Stimulated activated effector memory CD8-positive, alpha-beta T cell treated with anti-CD3 and anti-CD28 coated beads, Interleukin-12 subunit alpha, Interleukin-12 subunit beta, amount 100 ng/mL, for 72 hours (primary cell): ENCODE data around the gene SLC22A23.
"Not testable (repeated sequence)": the region's sequence is repeated elsewhere in the genome, so short reads cannot be mapped to it uniquely, and the experiment has no call there.

ENCODE experiments used
- ATAC-seq: fragments of 150-1000 bp; cut with Tn5 transposase; 2 replicates; pipeline ENCODE4 v1.10.0; 2021
- DNase-seq, 2 donors: peaks; one replicate each; pipeline ENCODE4 v3.0.0; 2021 to 2022; ENCODE audit warnings: low spot score in 2 of 2
- H3K27ac Mint-ChIP-seq: one replicate; pipeline ENCODE4 v1.8.0; 2022; ENCODE audit warnings: mild to moderate bottlenecking, mixed read lengths
- H3K36me3 Mint-ChIP-seq: one replicate; pipeline ENCODE4 v1.8.0; 2022; ENCODE audit warnings: mild to moderate bottlenecking, mixed read lengths
- H3K4me1 Mint-ChIP-seq: one replicate; pipeline ENCODE4 v1.8.0; 2022; ENCODE audit warnings: mixed read lengths
- H3K4me3 Mint-ChIP-seq: one replicate; pipeline ENCODE4 v1.8.0; 2022; ENCODE audit warnings: mild to moderate bottlenecking, mixed read lengths
- H3K9me3 Mint-ChIP-seq: one replicate; pipeline ENCODE4 v1.8.0; 2022; ENCODE audit warnings: mixed read lengths

The SLC22A23 gene

DNA sequence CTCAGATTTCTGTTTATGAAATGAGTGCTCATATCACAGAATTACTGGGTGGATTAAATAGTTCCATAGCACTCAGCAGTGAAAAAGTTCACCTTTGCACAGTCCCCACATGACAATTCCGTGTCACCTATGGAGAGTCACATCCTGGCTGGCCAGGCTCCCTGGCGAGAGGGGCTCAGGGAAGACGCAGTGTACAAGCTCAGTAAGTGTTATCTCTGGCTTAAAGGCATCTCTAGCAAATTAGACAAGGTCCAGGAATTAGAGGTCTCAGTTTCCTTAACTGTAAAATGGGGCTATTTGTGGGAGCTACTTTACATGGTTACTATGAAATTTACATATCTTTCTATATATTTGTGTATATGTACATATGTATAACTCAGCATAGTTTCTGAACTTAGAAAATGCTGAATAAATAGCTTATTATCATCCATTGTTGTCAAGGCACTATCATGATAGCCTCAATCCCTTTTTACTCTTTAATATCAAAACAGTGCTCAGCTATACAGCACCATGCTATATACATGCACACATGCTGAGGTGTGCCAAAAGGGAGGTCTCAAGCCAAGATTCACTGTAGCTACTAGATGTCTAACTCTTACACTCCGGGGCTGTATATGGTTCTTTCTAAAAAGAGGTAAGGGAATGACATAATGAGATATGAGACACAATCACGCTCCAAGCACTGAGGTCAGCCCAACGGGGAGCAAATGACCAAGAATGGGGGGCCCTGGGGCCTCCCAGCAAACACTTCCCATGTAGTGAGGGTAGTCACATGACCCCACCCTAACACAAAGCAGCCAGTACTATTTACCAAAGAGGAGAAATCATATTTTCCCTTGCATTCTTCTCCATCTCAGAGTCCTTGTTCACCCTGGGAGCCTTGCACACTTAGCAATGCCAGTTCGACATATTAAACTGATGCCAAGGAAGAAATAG is 59.4 kb downstream of the SLC22A23 start:
- no peak for DNase-seq
- no peak overlapping the region for H3K4me3 Mint-ChIP-seq
- H3K36me3 Mint-ChIP-seq: no peaks in the 10 kb centered on the region
- H3K27ac Mint-ChIP-seq: no peak overlapping the region
- ATAC-seq: no peak
- H3K9me3 Mint-ChIP-seq: no peaks in the 10 kb centered on the region
- H3K4me1 Mint-ChIP-seq: no peaks in the 10 kb centered on the region

DNA sequence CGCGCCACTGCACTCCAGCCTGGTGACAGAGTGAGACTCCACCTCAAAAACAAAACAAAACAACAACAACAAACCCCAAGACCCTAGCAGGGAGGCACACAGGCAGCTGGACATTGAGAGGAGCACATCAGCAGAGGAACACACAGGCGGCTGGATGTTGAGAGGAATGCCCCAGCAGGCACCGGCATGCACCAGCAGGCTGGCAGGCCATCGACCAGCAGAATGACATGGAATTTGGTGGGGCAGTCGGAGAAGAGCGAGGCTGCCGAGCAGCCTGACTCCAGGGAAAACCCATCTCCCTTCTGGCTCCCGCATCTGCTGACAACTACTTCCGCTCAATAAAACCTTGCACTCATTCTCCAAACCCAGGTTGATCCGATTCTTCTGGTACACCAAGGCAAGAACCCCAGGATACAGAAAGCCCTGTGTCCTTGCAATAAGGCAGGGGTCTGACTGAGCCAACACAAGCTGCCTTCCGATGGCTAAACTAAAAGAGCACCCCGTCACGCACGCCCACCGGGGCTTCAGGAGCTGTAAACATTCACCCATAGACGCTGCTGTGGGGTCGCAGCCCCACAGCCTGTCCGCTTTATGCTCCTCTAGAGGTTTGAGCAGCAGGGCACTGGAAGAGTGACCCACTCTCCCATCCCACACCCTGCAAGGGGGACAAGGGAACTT is 60.2 kb downstream of the SLC22A23 start:
- ATAC-seq: no peak
- Mint-ChIP-seq H3K4me3 (no peak overlapping the region), H3K36me3 (no peaks in the 10 kb centered on the region), H3K9me3 (no peaks in the 10 kb centered on the region), H3K27ac (no peak overlapping the region), H3K4me1 (no peaks in the 10 kb centered on the region)
- no peak for DNase-seq

DNA sequence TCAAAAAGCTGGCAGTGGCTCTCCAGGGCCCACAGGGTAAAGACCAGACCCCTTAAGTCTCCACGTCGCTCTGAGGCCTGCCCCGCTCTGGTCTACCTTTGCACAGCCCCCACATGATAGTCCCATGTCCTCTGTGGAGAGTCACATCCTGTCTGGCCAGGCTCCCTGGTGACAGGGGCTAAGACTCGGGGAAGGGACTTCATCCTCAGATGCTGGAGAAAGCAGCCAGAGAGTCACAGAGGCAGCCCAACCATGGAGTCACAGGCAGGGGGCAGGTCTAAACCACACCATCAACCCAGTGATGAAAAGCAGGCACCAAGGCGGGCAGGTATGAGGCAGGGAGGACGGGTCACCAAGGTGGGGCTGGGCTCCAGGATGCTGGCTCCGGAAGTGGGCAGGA is 62.2 kb downstream of the SLC22A23 start:
- H3K27ac Mint-ChIP-seq: no peak overlapping the region
- ATAC-seq: no peak
- H3K4me3 Mint-ChIP-seq: no peak overlapping the region

GRCh38 chr6:3393836-3394202 is 63.0 kb downstream of the SLC22A23 start:
- Mint-ChIP-seq H3K27ac (no peak overlapping the region), H3K9me3 (no peaks in the 10 kb centered on the region), H3K4me1 (no peaks in the 10 kb centered on the region), H3K4me3 (no peak overlapping the region), H3K36me3 (no peaks in the 10 kb centered on the region)
- ATAC-seq: no peak
- DNase-seq: no peak

More for the DNA sequence above, 62.2 kb downstream of the SLC22A23 start:
- Mint-ChIP-seq H3K4me1 (no peaks in the 10 kb centered on the region), H3K36me3 (no peaks in the 10 kb centered on the region), H3K9me3 (no peaks in the 10 kb centered on the region)
- no peak for DNase-seq

DNA sequence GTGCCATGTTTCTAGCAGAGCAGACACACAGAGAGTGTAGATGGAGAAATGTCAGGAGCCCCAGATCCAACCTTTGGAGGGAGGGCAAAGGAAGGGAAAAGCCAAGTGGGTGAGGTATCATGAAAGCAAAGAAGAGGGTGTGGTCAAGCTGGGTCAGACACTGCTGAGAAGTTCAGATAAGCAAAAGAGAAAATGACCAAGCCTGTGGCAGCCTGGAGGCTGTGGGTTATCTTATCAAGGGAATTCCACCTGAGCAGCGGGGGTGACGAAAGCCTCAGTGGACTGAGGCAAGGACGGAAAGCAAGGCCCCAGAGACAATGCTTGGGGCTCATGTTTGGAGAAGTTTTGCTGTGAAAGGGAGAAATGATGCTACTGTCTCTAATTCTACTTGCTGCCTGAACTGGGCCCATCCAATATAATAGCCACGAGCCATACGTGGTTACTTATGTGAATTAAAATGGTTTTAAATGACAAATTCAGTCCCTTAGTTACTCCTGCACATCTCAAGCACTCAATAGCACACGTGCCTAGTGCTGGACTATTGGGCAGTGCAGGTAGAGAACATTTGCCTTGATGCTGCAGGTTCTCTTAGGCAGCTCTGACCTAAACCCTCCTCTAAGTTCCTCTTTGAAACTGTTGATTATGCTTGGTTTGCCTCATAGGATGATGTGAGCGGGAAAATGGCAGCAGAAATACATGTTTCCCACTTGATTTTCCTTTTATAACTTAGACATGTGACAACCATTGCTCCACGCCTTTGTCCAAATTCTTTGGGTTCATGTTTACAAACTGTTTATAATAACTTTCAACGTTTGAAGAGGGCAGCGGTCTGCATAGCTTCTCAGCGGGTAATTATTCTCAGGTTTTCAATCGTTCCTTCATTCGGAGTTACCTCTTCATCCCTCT is 63.7 kb downstream of the SLC22A23 start:
- Mint-ChIP-seq H3K4me1 (no peaks in the 10 kb centered on the region), H3K36me3 (no peaks in the 10 kb centered on the region), H3K27ac (no peak overlapping the region), H3K4me3 (no peak overlapping the region), H3K9me3 (no peaks in the 10 kb centered on the region)
- ATAC-seq (no peak), DNase-seq (no peak)

DNA sequence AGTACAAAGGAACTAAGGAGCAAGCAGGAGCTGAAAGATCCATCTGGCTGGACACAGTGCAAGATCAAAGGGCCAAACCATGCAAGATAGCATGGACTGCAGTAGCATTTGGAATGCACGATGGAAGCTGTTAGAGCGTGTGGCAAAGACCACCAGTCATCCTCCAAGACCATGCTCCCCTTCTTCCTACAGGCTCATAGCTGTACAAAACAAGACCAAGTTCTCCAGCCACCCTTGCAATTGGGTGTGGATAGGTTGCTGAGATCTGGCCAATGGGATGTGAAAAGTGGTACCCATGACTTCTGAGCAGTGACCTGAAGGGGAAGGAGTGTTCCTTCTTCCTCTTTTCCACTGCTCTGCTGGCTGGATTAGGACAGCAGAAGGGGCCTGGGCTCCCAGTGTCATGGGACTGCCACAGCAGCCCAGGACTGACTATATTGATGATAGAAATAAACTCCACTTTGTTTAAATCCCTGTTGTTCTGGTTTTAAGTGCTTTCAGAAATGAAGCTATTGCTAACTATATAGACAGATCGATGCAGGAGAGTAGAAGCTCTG is 64.9 kb downstream of the SLC22A23 start:
- H3K27ac Mint-ChIP-seq: no peak overlapping the region
- no peak overlapping the region for H3K4me3 Mint-ChIP-seq
- DNase-seq (no peak), ATAC-seq (no peak)
- no peaks in the 10 kb centered on the region for H3K36me3 Mint-ChIP-seq
- no peaks in the 10 kb centered on the region for H3K9me3 Mint-ChIP-seq
- no peaks in the 10 kb centered on the region for H3K4me1 Mint-ChIP-seq

GRCh38 chr6:3390698-3391097 is 66.2 kb downstream of the SLC22A23 start:
- Mint-ChIP-seq H3K9me3 (no peaks in the 10 kb centered on the region), H3K27ac (no peak overlapping the region), H3K4me3 (no peak overlapping the region), H3K4me1 (no peaks in the 10 kb centered on the region), H3K36me3 (no peaks in the 10 kb centered on the region)
- ATAC-seq (no peak), DNase-seq (no peak)

DNA sequence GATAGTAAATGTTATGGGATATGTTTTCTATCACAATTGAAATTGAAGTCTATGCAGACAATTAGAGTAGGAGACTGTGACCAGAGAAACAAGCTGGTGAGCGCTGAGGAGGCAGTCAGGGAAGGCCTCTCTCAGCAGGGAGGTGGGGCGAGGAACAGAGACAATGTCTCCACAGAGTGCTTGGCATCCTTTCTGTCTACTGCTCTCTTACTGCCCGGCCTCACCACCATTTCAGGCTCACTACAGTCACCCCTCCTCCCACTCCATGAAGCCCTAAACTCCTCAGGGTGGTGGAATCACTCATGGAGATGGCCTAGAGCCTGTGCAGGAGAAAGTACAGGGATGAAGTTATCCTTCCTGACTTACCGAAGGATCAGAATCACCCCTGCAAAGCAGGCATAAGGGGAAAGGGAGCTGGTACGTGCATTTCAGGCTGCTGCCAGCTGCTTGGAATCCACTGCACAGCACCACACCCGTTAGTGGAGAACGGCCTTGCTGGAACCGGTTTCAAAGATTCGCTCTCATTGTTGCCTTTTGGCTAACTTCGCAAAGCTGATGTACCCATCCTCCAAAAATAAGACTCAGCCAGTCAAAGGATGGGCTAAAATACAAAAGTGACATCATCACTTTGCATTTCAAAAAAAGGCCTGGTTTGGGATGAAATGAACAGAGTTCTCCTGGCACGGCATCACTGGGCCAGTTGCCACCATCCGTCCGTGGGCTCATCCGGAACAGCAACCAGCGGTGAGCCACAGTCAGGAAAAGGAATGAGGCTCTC is 67.3 kb downstream of the SLC22A23 start:
- no peak for ATAC-seq
- no peak for DNase-seq
- H3K9me3 Mint-ChIP-seq: no peaks in the 10 kb centered on the region
- H3K4me3 Mint-ChIP-seq: no peak overlapping the region
- H3K4me1 Mint-ChIP-seq: no peaks in the 10 kb centered on the region
- no peaks in the 10 kb centered on the region for H3K36me3 Mint-ChIP-seq
- H3K27ac Mint-ChIP-seq: no peak overlapping the region

DNA sequence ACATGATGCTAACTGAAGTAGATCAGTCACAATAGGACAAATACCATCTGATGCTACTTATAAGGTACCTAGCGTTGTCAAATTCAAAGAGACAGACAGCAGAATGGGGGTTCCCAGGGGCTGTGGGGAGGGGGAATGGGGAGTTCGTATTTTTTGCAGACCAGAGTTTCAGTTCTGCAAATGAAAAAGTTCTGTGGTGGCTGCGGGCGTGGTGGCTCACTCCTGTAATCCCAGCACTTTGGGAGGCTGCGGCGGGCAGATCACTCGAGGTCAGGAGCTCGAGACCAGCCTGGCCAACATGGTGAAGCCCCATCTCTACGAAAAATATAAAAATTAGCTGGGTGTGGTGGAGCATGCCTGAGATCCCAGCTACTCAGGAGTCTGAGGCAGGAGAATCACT is 68.1 kb downstream of the SLC22A23 start:
- Mint-ChIP-seq H3K9me3 (no peaks in the 10 kb centered on the region), H3K27ac (no peak overlapping the region)
- no peak for ATAC-seq

GRCh38 chr6:3386374-3386857 is 70.4 kb downstream of the SLC22A23 start:
- Mint-ChIP-seq H3K4me1 (no peaks in the 10 kb centered on the region), H3K27ac (no peak overlapping the region), H3K4me3 (no peak overlapping the region), H3K36me3 (no peaks in the 10 kb centered on the region), H3K9me3 (no peaks in the 10 kb centered on the region)
- DNase-seq (no peak), ATAC-seq (no peak)

More for the DNA sequence above, 68.1 kb downstream of the SLC22A23 start:
- H3K36me3 Mint-ChIP-seq: no peaks in the 10 kb centered on the region
- no peaks in the 10 kb centered on the region for H3K4me1 Mint-ChIP-seq
- no peak for DNase-seq
- H3K4me3 Mint-ChIP-seq: no peak overlapping the region

GRCh38 chr6:3385660-3386151 is 71.1 kb downstream of the SLC22A23 start:
- no peak overlapping the region for H3K27ac Mint-ChIP-seq
- DNase-seq (no peak), ATAC-seq (no peak)
- H3K4me3 Mint-ChIP-seq: no peak overlapping the region
- H3K9me3 Mint-ChIP-seq: no peaks in the 10 kb centered on the region
- no peaks in the 10 kb centered on the region for H3K4me1 Mint-ChIP-seq
- H3K36me3 Mint-ChIP-seq: no peaks in the 10 kb centered on the region

DNA sequence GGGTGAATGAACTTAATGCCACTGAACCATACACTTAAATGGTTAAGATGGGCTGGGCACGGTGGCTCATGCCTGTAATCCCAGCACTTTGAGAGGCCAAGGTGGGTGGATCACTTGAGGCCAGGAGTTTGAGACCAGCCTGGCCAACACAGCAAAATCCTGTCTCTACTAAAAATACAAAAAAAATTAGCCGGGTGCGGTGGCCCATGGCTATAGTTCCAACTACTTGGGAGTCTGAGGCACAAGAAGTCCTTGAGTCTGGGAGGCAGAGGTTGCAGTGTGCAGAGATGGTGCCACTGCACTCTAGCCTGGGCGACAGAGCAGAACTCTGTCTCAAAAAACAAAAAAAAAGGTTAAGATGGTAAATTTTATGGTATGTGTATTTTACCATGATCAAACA is 71.7 kb downstream of the SLC22A23 start:
- H3K4me1 Mint-ChIP-seq, H3K27ac Mint-ChIP-seq, H3K36me3 Mint-ChIP-seq, ATAC-seq, H3K4me3 Mint-ChIP-seq, H3K9me3 Mint-ChIP-seq, DNase-seq: not testable (repeated sequence)

GRCh38 chr6:3384241-3385143 is 72.4 kb downstream of the SLC22A23 start:
- Mint-ChIP-seq H3K27ac (no peak overlapping the region), H3K4me1 (no peaks in the 10 kb centered on the region), H3K4me3 (no peak overlapping the region), H3K9me3 (no peaks in the 10 kb centered on the region), H3K36me3 (no peaks in the 10 kb centered on the region)
- ATAC-seq: no peak
- DNase-seq: no peak
